ENCODE measurements around the gene CERS5. TPM values are rescaled to one million over a fixed set of nuclear protein-coding genes. Genes with fewer than 3 reads are reported as not detected.

The CERS5 gene
- total RNA-seq, 4 donors from 2014 or later, result 23.4 to 27.9 (median 26.4) TPM

DNA sequence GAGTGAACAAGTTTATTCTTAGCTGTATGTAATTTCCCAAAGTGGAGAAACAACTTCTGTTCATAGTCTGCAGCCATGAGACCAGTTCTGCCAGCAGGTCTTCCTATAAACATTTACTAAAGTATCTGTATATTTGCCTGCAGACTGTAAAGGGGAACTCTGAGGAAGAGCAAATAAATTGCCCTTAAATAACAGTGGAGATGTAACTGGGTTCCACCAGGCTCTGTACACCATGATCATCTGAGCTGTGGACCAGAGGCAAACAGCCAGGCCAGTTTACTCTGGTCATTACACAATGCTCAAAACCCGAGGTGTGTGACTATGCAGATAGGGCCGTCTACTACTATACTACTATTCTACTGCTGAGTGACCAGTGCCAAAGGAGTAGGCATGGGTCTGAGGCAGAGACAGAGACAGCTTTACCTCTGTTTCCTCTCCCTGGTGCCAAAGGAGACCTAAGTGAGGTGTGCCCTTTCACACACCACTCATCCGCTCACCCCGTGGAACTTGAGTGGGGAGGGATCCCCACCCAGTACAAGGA lies 21.1 kb upstream of the CERS5 start:
- H3K4me3 ChIP-seq, result no peak overlapping the region
- no peaks in the 10 kb centered on the region for H3K27me3 ChIP-seq
- ATAC-seq, result peak; percentile 76
- peaks cover 0 to 41% (median 23%) of the 10 kb centered on the region in 3 donors for H3K4me1 ChIP-seq
- 39% methylated on average over 2 of the region's 4 CpGs; no CpG with 5 or more reads in 1 of the 2 donors for WGBS, 2 donors (ENCODE audit: low coverage in 1 of 2)
- peak overlapping the region in 3 of 4 donors; percentile 24 to 62 (median 40) for H3K27ac ChIP-seq
- TF ChIP-seq POLR2A (IDR thresholded peaks at IDR 0.05) (no peak), POLR2AphosphoS5 (IDR thresholded peaks at IDR 0.05) (no peak), EP300 (IDR thresholded peaks at IDR 0.05) (no peak)
- TF ChIP-seq, protein P1, sequence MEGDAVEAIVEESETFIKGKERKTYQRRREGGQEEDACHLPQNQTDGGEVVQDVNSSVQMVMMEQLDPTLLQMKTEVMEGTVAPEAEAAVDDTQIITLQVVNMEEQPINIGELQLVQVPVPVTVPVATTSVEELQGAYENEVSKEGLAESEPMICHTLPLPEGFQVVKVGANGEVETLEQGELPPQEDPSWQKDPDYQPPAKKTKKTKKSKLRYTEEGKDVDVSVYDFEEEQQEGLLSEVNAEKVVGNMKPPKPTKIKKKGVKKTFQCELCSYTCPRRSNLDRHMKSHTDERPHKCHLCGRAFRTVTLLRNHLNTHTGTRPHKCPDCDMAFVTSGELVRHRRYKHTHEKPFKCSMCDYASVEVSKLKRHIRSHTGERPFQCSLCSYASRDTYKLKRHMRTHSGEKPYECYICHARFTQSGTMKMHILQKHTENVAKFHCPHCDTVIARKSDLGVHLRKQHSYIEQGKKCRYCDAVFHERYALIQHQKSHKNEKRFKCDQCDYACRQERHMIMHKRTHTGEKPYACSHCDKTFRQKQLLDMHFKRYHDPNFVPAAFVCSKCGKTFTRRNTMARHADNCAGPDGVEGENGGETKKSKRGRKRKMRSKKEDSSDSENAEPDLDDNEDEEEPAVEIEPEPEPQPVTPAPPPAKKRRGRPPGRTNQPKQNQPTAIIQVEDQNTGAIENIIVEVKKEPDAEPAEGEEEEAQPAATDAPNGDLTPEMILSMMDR (IDR thresholded peaks at IDR 0.05), result no peak
- H3K36me3 ChIP-seq, result peaks cover 0 to 42% of the 10 kb centered on the region in 2 donors
- no peaks in the 10 kb centered on the region for H3K9me3 ChIP-seq

DNA sequence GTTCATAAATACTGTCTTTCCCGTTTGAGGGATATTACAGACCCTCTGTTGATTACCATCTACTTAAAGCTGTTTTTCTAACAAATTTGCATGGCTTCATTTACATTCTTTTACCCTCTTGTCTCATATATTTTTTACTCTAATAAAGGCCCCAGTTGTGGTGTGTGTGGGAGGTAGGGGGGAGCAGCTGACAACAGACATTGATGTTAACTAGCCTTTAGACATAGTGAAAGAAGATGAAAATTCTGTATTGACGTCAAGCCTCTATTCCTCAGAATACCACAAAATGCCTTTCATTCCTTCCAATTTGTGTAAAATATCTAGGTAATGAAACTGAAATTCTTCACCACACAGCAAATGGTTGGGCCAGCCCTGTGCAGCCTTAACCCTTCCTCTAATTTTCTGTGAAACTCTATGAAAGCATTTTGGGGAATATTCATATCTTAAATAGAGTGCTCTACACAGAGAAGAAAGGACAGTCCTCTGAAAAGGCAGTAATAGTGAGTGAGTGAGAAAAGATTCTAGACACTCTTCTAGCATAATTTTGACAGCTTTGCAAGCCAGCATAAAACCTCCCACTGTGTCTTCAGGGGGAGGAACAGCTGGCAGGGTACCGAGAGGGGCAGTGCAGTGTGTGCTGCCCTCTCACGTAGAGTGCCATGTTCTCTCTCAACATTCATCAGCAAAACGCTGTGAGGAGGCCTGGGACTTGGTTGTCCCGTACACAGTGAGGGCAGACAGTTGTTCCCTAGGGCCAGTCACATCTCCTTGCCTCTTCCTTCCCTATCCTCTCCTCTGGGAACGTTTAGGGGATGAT lies 20.1 kb upstream of the CERS5 start:
- H3K9me3 ChIP-seq, result no peaks in the 10 kb centered on the region
- H3K4me3 ChIP-seq, result no peak overlapping the region
- no peaks in the 10 kb centered on the region for H3K27me3 ChIP-seq
- peaks cover 0 to 35% of the 10 kb centered on the region in 2 donors for H3K36me3 ChIP-seq
- no peak for TF ChIP-seq EP300 (IDR thresholded peaks at IDR 0.05)
- no peak for TF ChIP-seq POLR2A (IDR thresholded peaks at IDR 0.05)
- TF ChIP-seq POLR2AphosphoS5 (IDR thresholded peaks at IDR 0.05), result no peak
- TF ChIP-seq, protein P1 (IDR thresholded peaks at IDR 0.05), result no peak
- WGBS, 2 donors (ENCODE audit: low coverage in 1 of 2), result 43 to 45% methylated on average over 2 to 4 of the region's 7 CpGs
- peaks cover 0 to 41% (median 23%) of the 10 kb centered on the region in 3 donors for H3K4me1 ChIP-seq
- peak; percentile 33 for ATAC-seq
- H3K27ac ChIP-seq, result peak overlapping the region in 3 of 4 donors; percentile 25 to 62 (median 40)

DNA sequence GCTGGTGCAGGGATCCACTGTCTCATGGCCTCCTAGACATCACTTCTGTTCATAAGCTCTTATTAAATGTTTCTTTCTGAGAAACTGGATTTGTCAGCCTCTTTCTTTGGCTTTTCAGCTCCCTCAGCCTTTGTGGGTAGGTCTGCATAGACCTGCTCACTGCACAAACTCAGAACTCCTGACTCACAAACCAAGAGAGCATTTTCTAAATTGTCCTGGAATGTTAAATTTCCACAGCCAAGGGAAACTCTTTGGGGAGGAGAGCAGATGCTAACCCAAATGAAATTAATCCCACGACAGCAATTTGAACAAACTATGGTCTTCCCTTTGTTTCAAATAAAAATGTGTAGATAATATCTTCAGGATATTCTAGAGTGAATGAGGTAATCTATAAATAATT lies 19.5 kb upstream of the CERS5 start:
- Histone ChIP-seq H3K9me3 (no peaks in the 10 kb centered on the region), H3K27ac (peak overlapping the region in 2 of 4 donors; percentile 25 to 62), H3K4me3 (no peak overlapping the region), H3K4me1 (peaks cover 0 to 41% (median 23%) of the 10 kb centered on the region in 3 donors), H3K27me3 (no peaks in the 10 kb centered on the region), H3K36me3 (peaks cover 0 to 34% of the 10 kb centered on the region in 2 donors)
- 40 to 69% methylated on average over 1 of the region's 1 CpG for WGBS, 2 donors (ENCODE audit: low coverage in 1 of 2)
- ATAC-seq, result no peak
- TF ChIP-seq EP300 (IDR thresholded peaks at IDR 0.05), result no peak
- no peak for TF ChIP-seq POLR2AphosphoS5 (IDR thresholded peaks at IDR 0.05)
- TF ChIP-seq, protein P1 (IDR thresholded peaks at IDR 0.05), result no peak
- no peak for TF ChIP-seq POLR2A (IDR thresholded peaks at IDR 0.05)

DNA sequence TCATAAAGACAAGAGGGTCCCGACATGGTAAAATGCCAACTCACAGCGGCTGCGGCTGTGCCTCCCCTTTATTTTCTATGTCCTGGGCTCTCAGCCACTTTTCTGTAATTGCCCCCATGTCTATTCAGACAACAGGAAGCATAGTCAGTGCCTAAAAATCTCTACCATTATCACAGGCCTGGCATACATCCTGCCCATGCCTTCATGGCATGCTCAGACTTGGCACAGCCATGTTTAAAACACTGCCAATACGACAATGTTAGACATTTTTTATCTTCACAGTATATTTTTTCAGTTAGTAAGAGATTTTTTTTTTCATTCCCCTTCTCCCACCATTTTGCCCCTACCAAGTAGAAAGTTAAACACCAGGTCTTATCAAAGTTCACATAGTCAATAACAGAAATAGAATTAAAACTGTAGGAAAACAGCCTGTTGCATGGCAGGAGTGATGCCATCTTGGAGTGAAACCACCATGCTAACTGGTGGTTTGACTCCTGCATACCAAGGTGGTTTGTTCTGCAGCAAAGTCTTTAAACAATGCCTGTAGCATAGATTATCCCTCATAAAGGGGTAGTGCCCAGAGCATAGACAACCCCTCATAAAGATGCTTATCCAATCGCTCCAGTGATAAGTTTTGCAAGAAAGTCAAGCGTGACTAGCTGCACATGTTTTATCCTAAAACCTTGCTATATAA lies 18.9 kb upstream of the CERS5 start:
- Histone ChIP-seq H3K27ac (peak overlapping the region in 2 of 4 donors; percentile 30 to 40), H3K9me3 (no peaks in the 10 kb centered on the region), H3K27me3 (no peaks in the 10 kb centered on the region), H3K4me1 (peaks cover 0 to 41% (median 23%) of the 10 kb centered on the region in 3 donors), H3K4me3 (no peak overlapping the region), H3K36me3 (peaks cover 0 to 34% of the 10 kb centered on the region in 2 donors)
- no peak for ATAC-seq
- WGBS, 2 donors (ENCODE audit: low coverage in 1 of 2), result 71 to 88% methylated on average over 4 to 6 of the region's 6 CpGs
- TF ChIP-seq POLR2AphosphoS5 (IDR thresholded peaks at IDR 0.05) (no peak), EP300 (IDR thresholded peaks at IDR 0.05) (no peak), POLR2A (IDR thresholded peaks at IDR 0.05) (no peak)
- TF ChIP-seq, protein P1 (IDR thresholded peaks at IDR 0.05), result no peak
